ENCODE measurements around the gene TGFBRAP1.
"Not testable (repeated sequence)": the region's sequence is repeated elsewhere in the genome, so short reads cannot be mapped to it uniquely, and the experiment has no call there.

TGFBRAP1 gene

DNA sequence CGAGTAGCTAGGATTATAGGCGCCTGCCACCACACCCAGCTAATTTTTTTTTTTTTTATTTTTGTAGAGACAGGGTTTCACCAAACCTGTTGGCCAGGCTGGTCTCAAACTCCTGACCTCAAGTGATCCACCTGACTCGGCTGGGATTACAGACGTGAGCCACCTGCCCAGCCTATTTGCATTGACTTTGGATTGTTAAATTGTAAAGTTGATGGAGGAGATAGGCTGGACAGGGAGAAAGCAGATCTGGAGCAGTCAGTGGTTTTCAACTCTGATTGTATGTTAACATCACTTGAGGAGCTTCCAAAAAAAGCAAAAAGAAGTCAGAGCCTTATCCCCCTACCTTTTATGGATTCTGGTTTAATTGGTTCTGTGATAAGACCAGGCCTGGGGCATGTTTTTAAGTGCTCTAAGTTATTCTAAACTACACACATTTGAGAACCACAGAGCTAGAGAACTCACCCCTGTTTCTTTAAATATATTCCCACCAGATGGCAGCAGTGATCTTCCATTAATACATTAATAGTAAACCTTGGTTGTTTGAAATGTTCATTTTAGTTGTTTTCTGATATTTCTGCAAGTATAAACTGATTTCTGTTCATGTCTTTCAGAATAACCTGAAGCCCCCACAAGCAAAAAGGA lies 15.3 kb upstream of the TGFBRAP1 start:
- DNase-seq, result peak in 1 of 2 donors; percentile 23

DNA sequence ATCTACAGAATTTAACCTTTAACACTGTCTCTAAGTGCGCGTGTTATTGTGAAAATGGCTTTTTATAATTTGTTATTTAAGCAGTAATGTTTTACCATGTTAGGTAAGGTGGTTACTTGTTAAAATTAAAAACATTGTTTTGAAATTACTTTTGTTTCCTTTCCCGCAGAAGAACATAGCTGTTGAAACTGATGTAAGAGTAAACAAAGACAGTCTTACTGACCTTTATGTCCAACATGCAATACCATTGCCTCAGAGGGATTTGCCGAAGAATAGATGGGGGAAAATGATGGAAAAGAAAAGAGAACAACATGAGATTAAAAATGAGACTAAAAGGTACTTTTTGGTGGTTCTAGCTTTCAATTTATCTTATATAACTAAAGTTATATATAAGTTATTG lies 9.9 kb upstream of the TGFBRAP1 start:
- DNase-seq, result no peak

DNA sequence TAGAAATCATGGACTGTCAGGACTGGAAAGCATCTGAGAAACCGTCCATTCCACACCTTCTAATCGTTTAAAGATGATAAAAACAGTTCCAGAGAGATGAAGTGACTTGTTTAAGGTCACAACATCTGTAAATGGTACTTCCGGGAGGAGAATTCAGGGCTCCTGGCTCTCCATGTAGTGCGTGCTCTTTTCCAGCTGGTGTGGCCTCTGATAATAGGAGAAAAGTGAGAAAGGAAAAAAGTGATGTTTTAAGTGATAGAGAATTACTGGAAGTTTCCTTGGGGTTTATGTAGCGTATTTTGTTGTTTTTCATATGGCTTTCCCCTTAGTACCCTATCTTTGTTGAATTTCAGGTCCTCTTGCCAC lies 8.5 kb upstream of the TGFBRAP1 start:
- DNase-seq, result no peak

DNA sequence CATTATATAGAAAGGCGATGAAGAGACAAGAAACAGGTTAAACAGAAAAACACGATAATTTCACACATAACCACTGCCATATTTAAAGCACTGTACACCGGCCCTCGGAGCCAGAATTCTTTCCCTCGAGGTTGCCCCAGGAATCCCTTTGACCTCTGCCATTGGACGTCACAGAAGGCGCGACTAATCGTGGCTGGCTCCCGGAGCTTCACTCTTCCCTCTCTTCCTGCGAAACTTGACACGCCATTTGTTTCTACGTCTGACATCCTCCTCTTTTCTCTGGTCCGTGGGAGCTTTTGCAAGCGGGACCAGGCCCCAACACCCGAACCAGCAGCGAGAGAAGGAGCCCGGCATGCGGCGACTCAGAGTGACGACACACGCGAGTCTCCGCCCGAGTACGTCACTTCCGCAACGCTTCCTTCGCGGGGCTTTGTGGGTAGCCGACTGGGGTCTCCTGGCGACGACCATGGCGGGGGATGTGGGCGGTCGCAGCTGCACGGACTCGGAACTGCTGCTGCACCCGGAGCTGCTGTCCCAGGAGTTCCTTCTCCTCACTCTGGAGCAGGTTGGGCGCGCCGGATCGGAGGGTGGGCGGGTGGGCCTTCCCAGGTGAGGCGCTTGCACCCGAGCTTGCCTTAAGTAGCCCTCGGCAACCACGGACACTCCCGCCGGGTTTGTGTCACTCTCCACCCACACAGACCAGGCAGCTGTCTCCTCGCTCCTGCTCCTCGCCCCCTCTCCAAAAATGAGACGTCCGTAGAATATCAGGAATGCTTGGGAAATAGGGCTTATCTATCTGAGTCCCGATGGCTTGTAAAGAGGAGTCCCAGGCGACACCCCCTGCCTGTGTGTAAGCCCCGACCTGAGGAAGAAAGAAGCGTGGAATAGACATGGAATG lies 7.8 kb upstream of the TGFBRAP1 start, which contains the start of gene C2orf49:
Gene C2orf49 (plus strand): TSS at position 419 of the 898 bp plus-strand sequence. CDS start 48 bp downstream, at position 467.
- peak; percentile 82 to 89 for DNase-seq

DNA sequence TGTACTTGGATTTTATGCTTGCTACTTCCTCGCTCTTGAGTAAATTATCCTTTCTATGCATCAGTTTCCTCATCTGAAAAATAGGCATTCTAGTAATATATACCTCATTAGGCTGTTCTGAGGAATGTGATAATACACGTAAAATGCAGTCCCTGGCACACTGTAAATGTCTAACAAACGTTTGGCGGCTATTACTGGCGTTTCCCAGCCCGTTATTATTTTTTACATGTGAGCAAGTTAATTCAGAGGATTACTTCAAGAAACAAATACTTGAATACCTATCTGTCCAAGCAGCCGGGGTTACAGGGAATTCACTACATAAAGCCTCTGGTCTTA lies 7.2 kb upstream of the TGFBRAP1 start:
- DNase-seq, result no peak

DNA sequence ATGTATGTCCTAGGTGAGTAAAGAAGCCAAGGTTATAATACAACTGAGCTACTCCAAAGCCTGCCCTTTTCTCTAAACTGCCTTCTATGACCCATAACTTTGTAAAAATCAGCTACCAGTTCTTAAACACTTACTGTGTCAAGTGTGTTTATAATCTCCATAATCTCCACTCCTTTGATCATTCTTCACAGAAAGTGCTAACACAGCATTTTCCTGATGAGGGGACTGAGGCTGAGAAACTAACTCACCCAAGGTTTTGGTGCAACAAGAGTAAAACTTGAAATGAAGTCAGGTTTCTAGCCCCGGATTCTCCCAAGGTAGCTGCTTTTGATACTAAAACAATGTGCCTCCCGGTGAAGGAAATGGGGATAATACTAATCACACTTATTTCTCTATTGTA lies 5.9 kb upstream of the TGFBRAP1 start:
- DNase-seq, result no peak

DNA sequence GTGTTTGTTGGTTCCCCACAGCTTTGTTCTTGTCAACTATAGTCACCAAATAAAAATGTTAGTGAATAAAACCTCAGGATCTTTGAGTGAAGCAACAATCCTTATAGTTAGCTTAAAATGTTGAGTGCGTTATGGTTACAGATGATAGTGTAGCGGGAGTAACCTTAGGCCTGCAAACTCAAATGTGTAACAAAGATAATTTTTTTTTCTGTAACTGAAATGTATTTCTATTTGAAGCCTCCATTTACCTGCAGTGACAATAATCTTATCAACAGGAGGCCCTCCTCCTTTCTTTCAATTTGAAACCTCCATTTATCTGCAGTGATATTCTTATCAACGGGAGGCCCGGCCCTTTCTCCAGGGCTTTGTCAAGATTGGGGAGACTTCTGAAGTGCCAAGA lies 4.7 kb upstream of the TGFBRAP1 start:
- DNase-seq, result no peak

DNA sequence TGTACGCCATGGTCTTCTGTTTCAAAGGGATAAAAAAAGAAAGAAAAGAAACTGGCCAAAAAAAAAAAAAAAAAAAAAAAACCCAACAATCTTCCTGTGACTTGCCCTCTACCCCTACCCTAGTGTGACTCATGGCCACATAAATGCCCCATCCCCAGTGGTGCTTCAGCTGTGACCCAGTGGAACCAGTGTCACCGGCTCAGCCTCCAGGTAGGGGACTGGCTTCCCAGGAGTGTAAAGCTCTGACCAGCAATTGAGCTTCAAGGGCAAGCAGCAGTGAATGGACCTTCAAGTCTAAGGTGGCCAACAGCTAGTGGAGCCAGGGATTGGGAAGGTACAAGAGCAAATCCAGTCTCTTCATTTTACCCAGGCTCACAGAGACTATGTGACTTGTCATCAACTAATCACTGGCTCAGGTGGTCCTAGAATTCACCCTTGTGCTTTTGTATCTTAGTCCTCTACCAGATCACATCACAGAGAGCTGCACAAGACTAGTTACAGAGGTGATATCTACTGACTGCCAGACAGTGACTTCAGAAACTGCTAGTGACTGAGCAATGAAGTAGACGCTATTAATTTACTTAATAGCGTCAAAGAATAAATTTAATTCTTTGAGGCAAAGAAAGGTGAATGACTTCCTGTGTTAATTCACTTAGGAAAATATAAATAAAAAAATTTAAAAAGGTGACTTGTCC lies 1.3 kb upstream of the TGFBRAP1 start:
- DNase-seq, result no peak

DNA sequence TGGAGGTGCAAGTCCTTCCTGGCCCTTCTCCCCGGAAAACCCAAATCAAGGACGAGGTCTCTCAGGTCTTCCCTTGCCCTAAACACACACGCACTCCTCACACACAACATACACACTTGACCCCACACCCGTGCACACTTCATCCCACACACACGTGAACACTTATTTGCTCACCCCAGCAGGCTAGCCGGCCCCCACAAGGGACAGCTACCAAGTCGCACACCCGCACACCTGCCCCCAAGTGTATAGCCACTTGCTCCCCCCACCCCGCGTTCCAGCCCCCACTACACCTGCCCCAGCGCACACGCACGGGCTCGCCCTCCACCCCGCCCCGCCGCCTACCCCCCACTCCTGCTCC lies 359 bp downstream of the TGFBRAP1 start:
- peak in 1 of 2 donors; percentile 33 for DNase-seq

DNA sequence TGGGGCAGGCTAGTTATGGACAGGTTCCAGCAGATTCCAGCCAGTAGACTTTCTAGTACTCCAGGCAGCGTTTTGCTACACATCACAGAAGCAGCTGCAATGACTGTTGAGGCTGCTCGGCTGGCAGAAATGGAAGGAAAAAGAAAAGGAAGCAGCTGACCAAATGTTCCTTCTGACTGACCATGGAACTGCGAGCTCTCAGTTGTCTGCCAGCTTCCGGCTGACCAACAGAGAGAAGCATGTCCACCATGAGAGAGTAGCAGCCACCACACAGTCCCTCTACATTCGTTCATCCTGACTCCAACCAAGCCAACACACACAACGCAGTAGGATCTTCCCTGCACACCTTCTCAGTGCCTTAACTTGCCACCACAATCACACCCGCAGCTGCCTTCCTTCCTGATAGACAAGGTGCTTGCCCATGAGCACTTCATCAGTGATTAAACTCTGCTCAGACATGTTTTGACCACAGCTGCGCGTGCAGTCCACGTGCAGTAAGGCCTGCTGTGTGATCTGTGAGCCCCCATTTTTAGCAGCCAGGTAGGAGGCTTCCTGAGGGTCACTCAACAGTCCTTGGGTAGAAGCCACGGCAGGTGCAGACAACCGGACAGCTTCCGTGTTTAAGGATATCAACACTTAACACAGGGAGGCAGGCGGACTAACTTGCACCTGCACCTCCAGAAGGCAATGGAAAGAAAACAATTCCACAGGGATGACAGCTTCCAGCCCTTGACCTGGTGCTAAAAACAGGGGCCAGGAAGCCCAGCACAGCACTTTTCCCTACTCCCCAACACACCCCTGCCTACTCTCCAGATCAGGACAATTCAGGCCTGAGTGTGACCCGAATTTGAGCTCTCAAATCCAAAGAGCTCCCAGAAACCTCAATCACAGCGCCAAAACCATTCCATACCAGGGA lies 996 bp downstream of the TGFBRAP1 start:
- DNase-seq, result peak; percentile 12 to 26

DNA sequence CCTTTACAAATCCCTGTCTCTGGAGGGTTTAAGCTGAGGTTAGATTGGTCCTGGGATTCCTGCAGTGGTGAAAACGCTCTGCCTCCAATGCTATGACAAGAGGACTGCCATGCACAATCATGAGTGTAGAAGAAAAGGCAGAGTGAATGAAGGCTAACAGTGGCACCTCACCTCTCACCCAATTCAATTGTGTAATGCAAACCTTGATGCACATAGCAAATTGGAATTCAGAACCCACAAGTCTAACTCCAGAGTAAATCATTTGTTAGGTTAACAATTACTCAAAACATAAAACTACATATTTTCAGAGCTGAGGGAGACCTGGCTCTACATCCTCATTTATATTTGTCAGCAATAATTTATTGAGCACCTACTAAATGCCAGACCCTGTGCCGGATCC lies 1.8 kb downstream of the TGFBRAP1 start:
- no peak for DNase-seq

DNA sequence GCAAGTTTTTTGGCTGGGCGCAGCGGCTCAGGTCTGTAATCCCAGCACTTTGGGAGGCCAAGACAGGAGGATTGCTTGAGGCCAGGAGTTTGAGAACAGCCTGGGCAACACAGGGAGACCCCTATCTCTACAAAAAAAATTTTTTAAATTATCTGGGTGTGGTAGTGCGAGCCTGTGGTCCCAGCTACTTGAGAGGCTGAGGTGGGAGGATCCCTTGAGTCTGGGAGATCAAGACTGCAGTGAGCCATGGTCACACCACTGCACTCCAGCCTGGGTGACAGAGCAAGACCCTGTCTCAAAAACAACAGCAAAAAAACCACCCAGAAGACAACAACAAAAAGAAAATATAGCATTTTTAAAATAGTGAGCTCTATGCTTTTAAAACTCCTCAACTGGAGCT lies 2.3 kb downstream of the TGFBRAP1 start:
- not testable (repeated sequence) for DNase-seq

DNA sequence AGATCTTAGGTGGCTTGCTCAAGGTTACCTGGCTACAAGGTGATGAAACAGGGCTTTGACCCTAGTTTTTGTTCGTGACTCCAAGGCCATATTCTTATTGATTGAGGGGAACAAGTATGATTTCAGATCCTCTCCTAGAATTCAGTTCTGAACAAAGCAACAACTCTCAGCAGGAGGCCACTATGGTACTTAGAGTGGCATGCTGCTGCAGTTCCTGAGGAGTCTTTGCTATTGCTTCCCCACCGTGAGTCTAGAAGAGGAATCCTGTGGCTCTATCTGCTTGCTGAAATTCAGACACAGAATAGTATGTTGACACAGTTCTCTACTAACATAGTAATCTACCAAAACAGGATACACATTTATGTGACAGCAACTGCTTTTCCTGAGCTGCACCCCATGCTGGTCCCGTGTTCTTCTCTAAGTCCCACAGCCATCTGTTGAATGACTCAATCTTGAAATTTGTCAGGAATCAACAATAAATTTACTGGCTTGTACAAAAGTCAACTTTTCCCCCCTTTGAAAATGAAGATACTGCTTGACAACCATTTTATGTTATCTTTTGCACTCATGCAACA lies 4.1 kb downstream of the TGFBRAP1 start:
- no peak for DNase-seq

DNA sequence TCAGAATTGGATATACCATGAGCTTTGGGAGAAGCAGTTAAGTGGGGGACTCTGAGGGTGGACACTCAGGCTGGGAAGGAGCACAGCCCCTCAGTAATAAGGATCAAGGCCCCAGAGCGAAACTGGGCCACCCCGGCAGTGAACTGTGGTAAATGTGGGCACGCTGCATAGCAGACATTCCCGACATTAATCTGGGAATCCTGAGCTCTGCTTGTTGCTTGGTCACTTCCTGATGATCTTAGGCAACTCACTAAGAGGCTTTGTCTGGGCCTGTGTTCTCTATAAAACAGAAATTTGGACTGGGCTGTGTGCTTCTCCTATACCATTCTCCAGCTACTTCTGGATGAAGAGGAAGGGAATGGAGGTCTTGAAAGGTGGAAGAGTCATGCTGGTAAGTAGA lies 4.8 kb downstream of the TGFBRAP1 start:
- no peak for DNase-seq

DNA sequence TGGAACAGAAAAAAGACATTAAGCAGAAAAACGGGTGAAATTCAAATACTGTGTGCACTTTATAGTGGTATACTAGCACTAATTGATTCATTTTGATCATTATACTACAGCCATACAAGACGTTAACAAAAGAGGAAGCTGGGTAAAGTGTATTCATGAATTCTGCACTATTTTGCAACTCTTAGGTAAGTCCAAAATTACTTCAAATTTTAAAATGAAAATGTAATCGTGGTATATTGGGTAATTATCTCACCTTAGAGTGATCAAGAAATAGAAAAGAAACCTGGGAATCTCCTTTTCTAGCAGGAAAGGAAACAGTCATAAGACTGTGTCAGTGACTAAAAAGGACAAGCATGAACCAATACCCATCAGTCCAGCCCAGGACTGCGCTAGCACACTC lies 5.4 kb downstream of the TGFBRAP1 start:
- DNase-seq, result no peak

DNA sequence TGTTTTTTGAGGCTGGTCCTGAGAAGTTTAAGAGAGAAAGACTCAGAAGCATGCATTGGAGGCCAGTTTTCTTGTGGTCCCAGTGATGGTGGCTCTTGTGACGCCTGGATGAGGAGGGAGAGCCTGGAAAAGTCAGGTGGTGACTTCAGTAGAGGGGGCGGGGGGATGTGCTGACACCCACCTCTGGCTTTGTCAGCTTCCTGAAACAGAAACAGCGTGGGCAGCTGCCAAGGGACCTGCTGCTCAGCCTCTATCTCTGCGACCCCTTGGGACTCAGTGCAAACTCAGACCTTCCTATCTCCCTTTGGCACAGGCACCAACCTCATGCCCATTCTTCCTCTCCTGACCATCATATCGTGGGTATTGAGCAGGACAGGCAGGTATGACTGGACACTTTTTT lies 6.4 kb downstream of the TGFBRAP1 start:
- DNase-seq, result no peak

DNA sequence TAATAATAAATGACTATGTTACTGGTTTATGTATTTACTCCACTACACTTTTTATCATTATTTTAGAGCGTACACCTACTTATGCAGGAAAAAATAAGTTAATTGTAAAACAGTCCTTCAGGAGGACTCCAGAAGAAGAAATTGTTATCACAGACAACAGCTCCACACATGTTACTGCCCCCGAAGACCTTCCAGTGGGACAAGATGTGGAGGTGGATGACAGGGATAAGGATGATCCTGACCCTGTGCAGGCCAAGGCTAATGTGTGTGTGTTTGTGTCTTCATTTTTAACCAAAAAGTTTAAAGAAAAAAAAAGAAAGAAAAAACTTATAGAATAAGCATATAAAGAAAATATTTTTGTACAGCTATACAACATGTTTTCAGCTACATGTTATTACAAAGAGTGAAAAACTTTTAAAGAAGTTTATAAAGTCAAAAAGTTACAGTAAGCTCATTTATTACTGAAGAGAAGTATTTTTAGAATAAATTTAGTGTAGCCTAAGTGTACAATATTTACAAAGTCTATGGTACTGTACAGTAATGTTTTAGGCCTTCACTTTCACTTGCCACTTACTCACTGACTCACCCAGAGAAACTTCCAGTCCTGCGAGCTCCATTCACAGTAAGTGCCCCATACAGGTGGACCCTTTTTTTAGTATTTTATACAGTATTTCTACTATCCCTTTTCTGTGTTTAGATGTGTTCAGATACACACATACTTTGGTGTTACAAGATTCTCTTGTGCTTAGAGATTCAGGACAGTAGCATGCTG lies 7.5 kb downstream of the TGFBRAP1 start:
- DNase-seq, result no peak

DNA sequence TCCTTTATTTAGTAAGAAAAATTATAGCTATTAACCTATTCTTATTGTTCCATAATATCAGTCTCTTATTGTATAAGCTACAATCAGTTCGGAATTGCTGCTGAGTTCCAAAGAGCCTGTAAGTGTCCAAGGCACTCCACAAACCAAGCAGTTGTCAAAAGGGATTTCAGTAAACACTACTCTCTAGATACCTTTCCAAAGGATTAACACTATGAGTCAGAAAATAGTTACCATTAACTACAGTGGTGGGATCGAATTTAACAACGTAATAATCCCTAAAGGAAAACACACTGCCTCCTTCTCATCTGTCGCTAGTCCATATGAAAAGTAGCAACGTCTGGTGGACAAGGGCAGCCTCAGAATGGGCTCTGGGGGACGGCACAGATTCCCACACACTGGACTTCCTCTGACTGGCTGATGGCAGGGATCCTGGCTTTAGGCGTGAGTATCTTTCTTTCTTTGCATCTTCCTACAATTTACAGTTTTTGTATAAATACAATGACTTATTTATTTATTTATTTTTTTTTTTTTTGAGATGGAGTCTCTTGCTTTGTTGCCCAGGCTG lies 8.8 kb downstream of the TGFBRAP1 start:
- DNase-seq, result no peak

DNA sequence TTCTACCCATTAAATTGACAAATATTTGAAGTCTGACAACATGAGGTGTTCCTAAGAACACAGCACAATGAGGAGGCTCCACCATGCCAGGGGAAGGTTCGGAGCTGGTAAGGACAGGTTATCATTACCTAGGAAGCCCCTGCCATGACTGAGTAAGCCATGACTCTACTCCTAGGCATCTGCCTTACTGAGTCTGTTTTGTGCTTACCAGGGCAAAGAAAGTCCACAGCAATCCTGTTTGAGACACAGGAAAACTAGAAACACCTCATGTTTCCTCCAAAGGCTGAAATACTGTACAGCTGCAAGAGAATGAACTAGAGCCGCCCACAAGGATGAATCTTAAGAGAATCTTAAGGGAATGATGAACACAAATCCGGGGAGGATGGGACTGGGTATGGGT lies 11.6 kb downstream of the TGFBRAP1 start:
- no peak for DNase-seq

DNA sequence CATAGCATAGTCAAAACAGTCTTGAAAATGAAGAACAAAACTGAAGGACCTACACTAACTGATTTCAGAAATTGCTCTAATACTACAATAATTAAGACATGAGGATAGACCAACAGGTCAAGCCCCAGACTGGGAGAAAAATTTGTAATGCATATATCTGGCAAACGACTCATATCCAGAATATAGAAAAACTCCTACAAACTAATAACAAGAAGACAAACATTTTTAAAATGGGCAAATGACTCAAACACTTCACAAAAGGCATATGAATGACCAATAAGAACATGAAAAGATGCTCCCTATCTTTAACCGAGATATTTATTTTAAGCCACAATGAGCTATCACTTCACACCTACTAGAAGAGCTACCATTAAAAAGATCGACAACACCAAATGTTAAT lies 14.2 kb downstream of the TGFBRAP1 start:
- DNase-seq, result no peak

DNA sequence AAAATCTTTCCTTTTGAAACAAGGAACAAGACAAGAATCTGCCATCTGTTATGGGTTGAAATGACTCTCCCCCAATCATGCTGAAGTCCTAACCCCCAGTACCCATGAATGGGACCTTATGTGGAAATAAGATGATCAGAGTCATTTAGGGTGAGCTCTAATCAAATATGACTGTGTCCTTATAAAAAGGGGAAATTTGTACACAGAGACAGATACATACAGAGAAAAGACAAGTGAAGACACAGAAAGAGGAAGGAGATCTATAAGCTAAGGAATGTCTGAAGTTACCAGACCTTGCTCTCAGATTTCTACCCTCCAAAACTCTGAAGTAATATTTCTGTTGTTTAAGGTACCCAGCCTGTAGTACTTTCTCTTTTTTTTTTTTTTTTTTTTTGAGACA lies 15.7 kb downstream of the TGFBRAP1 start:
- DNase-seq, result no peak

Data from hippocampal formation (tissue), 2 donors.